ENCODE measurements around the gene PRKG1. TPM values are rescaled to one million over a fixed set of nuclear protein-coding genes. Genes with fewer than 3 reads are reported as not detected.
A peak's percentile ranks its signal among the peaks of the same experiment; 100 is the strongest.

The PRKG1 gene
- total and polyA plus RNA-seq, 12 donors = 3.8 to 48.1 (median 29.9) TPM

DNA sequence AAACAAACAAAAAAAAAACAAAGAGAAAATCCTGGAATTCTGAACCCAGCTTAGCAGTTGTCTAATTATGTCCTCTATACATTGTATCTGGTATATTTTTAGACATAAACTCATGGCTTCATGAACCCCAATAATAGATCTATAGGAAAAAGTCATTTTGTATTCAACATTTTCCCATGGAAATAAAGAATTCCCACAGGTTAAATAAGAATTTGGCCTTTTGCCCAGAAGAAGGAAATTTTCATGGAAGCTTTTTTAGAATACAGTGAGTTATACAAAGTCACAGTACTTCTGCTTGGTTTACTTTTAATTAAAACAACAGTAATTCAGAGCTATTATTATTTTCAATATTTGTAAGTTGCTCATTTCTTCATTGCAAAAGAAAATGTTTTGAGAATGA is 2.1 kb upstream of the PRKG1 start:
- Histone ChIP-seq H3K27ac (no peak overlapping the region), H3K36me3 (no peaks in the 10 kb centered on the region), H3K27me3 (peaks cover 0 to 42% (median 0%) of the 10 kb centered on the region in 7 donors), H3K4me1 (peaks cover 0 to 28% (median 10%) of the 10 kb centered on the region in 9 donors), H3K9me3 (no peaks in the 10 kb centered on the region), H3K4me3 (no peak overlapping the region)
- DNase-seq = no peak
- no peak for ATAC-seq
- TF ChIP-seq, protein P1, sequence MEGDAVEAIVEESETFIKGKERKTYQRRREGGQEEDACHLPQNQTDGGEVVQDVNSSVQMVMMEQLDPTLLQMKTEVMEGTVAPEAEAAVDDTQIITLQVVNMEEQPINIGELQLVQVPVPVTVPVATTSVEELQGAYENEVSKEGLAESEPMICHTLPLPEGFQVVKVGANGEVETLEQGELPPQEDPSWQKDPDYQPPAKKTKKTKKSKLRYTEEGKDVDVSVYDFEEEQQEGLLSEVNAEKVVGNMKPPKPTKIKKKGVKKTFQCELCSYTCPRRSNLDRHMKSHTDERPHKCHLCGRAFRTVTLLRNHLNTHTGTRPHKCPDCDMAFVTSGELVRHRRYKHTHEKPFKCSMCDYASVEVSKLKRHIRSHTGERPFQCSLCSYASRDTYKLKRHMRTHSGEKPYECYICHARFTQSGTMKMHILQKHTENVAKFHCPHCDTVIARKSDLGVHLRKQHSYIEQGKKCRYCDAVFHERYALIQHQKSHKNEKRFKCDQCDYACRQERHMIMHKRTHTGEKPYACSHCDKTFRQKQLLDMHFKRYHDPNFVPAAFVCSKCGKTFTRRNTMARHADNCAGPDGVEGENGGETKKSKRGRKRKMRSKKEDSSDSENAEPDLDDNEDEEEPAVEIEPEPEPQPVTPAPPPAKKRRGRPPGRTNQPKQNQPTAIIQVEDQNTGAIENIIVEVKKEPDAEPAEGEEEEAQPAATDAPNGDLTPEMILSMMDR (IDR thresholded peaks at IDR 0.05) = no peak
- intact Hi-C loops (cut with DNase I) = loop anchor here in 7 of 10 donors (5.0 to 10.0 kb wide), 9 partner anchors 75 to 890 kb away; partner anchors contain the start of gene CSTF2T (in 2 of the 7)

DNA sequence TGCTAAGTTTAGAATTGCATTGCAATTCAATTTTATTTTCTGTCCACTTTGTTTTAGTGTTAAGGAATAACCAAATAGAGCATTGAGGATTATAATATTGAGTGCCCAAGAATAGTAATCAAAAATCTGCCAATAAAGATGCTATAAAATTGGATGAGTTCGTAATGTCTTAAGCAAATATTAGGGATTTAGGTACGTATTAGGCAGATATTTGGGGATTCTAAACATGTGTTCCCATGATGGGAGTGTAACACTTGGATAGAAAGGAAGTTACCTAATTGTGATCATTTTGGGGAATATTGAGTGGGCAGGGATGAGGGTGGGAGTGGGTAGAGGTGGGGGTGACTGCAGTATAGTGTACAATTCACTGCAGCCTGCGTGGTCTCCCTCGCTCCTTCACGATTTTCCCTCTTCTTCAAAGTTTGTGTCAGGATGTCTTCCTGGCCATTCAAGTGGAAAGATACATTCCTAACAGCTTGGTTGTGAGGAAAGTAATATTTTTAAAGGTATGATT is 1.3 kb upstream of the PRKG1 start:
- ATAC-seq (no peak), DNase-seq (no peak)
- Histone ChIP-seq H3K36me3 (no peaks in the 10 kb centered on the region), H3K9me3 (no peaks in the 10 kb centered on the region), H3K27ac (peak overlapping the region in 8 of 10 donors; percentile 14 to 90 (median 86)), H3K4me1 (peaks cover 0 to 27% (median 8%) of the 10 kb centered on the region in 9 donors), H3K27me3 (peaks cover 0 to 42% (median 0%) of the 10 kb centered on the region in 7 donors), H3K4me3 (peak overlapping the region in 9 of 10 donors; percentile 58 to 82 (median 70))
- TF ChIP-seq, protein P1 (IDR thresholded peaks at IDR 0.05) = no peak
- intact Hi-C loops (cut with DNase I) = loop anchor here in 7 of 10 donors (5.0 to 10.0 kb wide), 9 partner anchors 74 to 889 kb away; partner anchors contain the start of gene CSTF2T (in 2 of the 7)
- WGBS, 2 donors = 72 to 86% methylated on average over 5 of the region's 5 CpGs

DNA sequence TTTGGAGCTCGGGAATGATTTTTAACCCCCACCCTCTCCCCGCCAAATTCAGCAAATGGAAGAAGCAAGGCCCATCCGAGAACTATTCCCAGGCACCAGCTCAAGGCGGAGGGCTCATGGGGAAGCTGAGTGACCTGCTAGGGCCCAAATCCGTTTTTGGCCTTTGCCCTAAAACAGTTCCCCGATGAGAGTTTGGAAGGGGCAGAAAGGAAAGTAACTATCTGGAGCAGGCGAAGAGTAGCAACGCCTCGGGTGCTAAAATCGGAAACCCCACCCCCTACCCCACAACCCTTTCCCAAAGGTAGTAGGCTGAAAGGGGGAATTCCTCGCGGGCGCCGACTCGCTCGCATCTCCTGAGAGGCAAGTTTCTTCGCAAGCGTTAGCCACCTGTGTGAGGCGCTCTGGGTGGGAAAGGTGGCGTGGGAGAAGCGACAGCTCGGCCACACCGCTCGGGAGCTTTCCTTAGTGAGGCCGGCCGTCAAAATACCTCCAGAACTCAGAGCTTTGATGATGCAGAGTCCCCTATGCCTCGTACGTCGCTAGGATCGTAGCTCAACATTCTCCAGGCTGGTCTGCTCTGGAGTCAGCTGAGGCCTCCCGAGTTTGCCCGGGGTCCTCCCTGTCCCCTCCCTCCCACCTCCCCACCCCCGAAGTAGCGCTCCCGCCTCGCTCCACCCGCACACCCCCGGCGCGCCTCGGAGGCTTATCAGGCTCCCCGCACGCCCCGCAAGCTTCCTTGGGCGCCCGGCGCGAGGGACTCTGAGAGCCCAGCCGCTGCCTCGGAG is 642 bp upstream of the PRKG1 start:
- 3 to 4% methylated on average over 50 of the region's 50 CpGs for WGBS, 2 donors
- intact Hi-C loops (cut with DNase I) = loop anchor here in 7 of 10 donors (2.0 to 10.0 kb wide), 10 partner anchors 74 to 889 kb away; partner anchors contain the start of gene CSTF2T (in 2 of the 7)
- ATAC-seq = peak; percentile 36 to 79 (median 60)

More for the DNA sequence above, 642 bp upstream of the PRKG1 start:
- Histone ChIP-seq H3K9me3 (no peaks in the 10 kb centered on the region), H3K27ac (peak overlapping the region; percentile 73 to 90 (median 84)), H3K36me3 (no peaks in the 10 kb centered on the region), H3K4me3 (peak overlapping the region; percentile 57 to 82 (median 66)), H3K27me3 (peaks cover 0 to 42% (median 0%) of the 10 kb centered on the region in 7 donors), H3K4me1 (peaks cover 0 to 27% (median 8%) of the 10 kb centered on the region in 9 donors)
- TF ChIP-seq, protein P1 (IDR thresholded peaks at IDR 0.05) = peak in 1 of 9 donors; percentile 18
- peak; percentile 21 to 32 for DNase-seq
